ENCODE data around the gene ALX1.

GRCh38 chr12:85301051-85301450 lies 21.0 kb downstream of the ALX1 start:
- TF ChIP-seq CTCF (conservative IDR thresholded peaks at IDR 0.05) (no peak), EZH2 (IDR thresholded peaks at IDR 0.05; ENCODE audit: low read depth) (no peak)

Data from PC-9 (cell line).